ENCODE measurements around the gene LHFPL2. TPM values are rescaled to one million over a fixed set of nuclear protein-coding genes. Genes with fewer than 3 reads are reported as not detected.
A peak's percentile ranks its signal among the peaks of the same experiment; 100 is the strongest.
"Not testable (repeated sequence)": the region's sequence is repeated elsewhere in the genome, so short reads cannot be mapped to it uniquely, and the experiment has no call there.

The LHFPL2 gene
- total RNA-seq (1 to 10 TPM; 3.6 to 6.4 (median 4.8) TPM), polyA plus RNA-seq (1 to 10 TPM; 1.1 to 2.5 (median 2.3) TPM)
- long read RNA-seq, donor 1, full-length matches to known transcripts, result 3 of 3 reads
- long read RNA-seq, donor 1, partial matches to known transcripts, result 0 of 3 reads
- long read RNA-seq, donor 1, other reads (novel, unspliced or antisense), result 0 of 3 reads
- long read RNA-seq, donor 2, full-length matches to known transcripts, result 3 of 6 reads
- long read RNA-seq, donor 2, partial matches to known transcripts, result 2 of 6 reads
- long read RNA-seq, donor 2, other reads (novel, unspliced or antisense), result 1 of 6 reads

- ATAC-seq (peak; percentile 73 to 87 (median 78)), DNase-seq (peak; percentile 78 to 88)
- 0 to 1% (median 1%) methylated on average over 48 to 111 of the region's 112 CpGs for WGBS, 3 donors
- no peaks in the 10 kb centered on the region for H3K36me3 ChIP-seq (ENCODE audit: insufficient read depth in 1 of 2, low read depth in 1 of 2)
- H3K4me3 ChIP-seq, result peak within 1 kb of the TSS; percentile 67
- no peaks in the 10 kb centered on the region for H3K9me3 ChIP-seq
- TF ChIP-seq CTCF (IDR thresholded peaks at IDR 0.05), result no peak
- peaks cover 5% of the 10 kb centered on the region for H3K4me1 ChIP-seq
- no peaks in the 10 kb centered on the region for H3K27me3 ChIP-seq (ENCODE audit: insufficient read depth in 3 of 3, low read length in 2 of 3)
- H3K27ac ChIP-seq, result peak within 1 kb of the TSS; percentile 84
- intact Hi-C loops (cut with DNase I), result loop anchor here in 1 of 2 donors (5.0 kb wide), 2 partner anchors 111 to 181 kb away; no protein-coding TSS in a partner anchor
Measured at GRCh38 chr5:78648359-78649210, at the start of gene LHFPL2. LHFPL2 (minus strand) TSS chr5:78648772; CDS start chr5:78510213, 138,559 bp downstream.

- no peak for ATAC-seq
- intact Hi-C loops (cut with DNase I), result no loop called here
- no peaks in the 10 kb centered on the region for H3K4me1 ChIP-seq
Measured at GRCh38 chr5:78696637-78697036, 48.1 kb upstream of the LHFPL2 start.

GRCh38 chr5:78696052-78696451 is 47.5 kb upstream of the LHFPL2 start:
- ATAC-seq; H3K4me1 ChIP-seq; intact Hi-C loops (cut with DNase I); H3K27ac ChIP-seq; H3K27me3 ChIP-seq (ENCODE audit: insufficient read depth in 3 of 3, low read length in 2 of 3); H3K9me3 ChIP-seq; H3K36me3 ChIP-seq (ENCODE audit: insufficient read depth in 1 of 2, low read depth in 1 of 2); DNase-seq; H3K4me3 ChIP-seq: not testable (repeated sequence)
- 81 to 88% (median 87%) methylated on average over 4 of the region's 4 CpGs for WGBS, 3 donors

More at GRCh38 chr5:78696637-78697036, 48.1 kb upstream of the LHFPL2 start:
- no peaks in the 10 kb centered on the region for H3K36me3 ChIP-seq (ENCODE audit: insufficient read depth in 1 of 2, low read depth in 1 of 2)
- H3K27me3 ChIP-seq (ENCODE audit: insufficient read depth in 3 of 3, low read length in 2 of 3), result no peaks in the 10 kb centered on the region
- H3K9me3 ChIP-seq, result no peaks in the 10 kb centered on the region
- H3K27ac ChIP-seq, result no peak overlapping the region
- TF ChIP-seq CTCF (IDR thresholded peaks at IDR 0.05), result no peak
- DNase-seq, result no peak
- no peak overlapping the region for H3K4me3 ChIP-seq

- no peak for ATAC-seq
- intact Hi-C loops (cut with DNase I), result no loop called here
- H3K4me1 ChIP-seq, result no peaks in the 10 kb centered on the region
- no peaks in the 10 kb centered on the region for H3K9me3 ChIP-seq
- no peak for DNase-seq
- no peak overlapping the region for H3K27ac ChIP-seq
- no peaks in the 10 kb centered on the region for H3K27me3 ChIP-seq (ENCODE audit: insufficient read depth in 3 of 3, low read length in 2 of 3)
- no peak overlapping the region for H3K4me3 ChIP-seq
- no peaks in the 10 kb centered on the region for H3K36me3 ChIP-seq (ENCODE audit: insufficient read depth in 1 of 2, low read depth in 1 of 2)
- no peak for TF ChIP-seq CTCF (IDR thresholded peaks at IDR 0.05)
Measured at GRCh38 chr5:78693339-78693738, 44.8 kb upstream of the LHFPL2 start.
